NCI-H2107 (cell line): ENCODE measurements around the gene DLX2.
"Not testable (repeated sequence)": the region's sequence is repeated elsewhere in the genome, so short reads cannot be mapped to it uniquely, and the experiment has no call there.

Source experiments
- DNase-seq: peaks from one replicate; lab custom pipeline; 2025; lab: John Stamatoyannopoulos, UW

Gene DLX2

GRCh38 chr2:172083628-172084394 is 18.9 kb downstream of the DLX2 start:
- no peak for DNase-seq

DNA sequence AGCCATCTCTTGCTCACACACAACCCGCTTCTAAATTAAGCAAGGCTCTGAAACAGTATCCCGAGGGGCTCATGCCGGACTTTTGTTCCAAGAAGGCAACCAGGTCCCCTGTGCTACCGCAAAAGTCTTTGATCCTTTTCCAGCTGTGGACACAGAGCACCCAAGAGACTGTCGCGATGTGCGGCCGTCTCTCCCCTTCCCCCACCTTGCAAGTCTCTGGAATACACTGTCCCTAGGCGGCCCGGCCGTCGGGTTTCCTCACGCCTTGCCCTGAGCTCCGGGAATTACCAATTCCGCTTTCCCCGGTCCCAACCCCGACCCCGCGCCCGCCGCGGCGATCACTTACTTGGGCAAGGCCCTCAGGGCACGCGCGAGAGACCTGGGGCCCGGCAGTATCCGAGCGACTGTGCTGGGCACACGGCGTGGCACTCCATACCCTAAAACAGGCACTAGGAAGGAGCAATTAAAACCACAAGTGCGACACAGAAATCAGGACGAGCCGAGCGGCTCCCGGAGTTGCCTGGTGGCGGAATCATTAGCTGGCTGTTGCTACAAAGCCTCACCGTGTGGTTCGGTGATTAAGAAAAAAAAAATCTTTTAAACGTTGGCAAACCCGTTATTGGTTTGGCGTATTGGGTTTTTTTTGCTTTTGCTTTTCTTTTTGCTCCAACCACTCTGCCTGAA is 19.6 kb downstream of the DLX2 start:
- no peak for DNase-seq

DNA sequence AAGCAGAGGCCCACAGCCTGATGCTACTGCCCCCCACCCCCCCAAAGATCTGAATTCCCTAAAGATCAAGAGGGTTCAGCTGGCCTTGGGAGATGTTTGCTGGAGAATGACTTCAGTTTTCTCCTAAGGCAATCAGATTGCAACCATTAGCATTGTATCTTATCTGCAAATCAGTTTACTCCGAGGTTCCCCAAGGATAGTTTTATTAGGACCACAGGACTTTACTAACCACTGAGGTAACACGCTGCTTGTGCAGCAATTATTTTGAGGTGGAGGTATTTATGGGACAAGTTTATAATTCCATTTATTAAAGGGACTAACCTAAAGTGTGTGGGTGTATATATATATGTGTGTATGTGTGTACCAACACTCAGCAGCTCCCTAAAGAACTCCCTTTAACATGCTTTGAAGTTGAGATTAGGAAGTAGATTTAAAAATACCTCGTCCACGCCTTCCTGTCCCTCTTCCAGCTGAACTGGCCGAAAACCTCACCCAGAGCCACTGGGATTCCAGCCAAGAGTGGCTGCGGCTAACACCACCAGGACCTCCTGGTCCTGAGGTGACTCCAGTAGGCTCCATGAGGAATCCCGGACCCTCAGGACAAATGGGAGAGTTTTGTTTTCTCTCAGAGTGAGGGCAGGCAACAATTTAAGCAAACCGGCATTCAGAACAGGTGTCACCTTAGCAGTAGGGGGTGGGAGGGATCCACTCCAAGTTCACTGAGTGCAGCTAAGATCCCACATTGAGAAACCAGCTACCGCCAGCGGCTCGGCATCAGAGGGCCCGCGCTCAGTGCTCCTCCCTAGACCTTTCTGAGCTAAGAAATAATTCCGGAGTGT is 20.4 kb downstream of the DLX2 start:
- DNase-seq, result no peak

DNA sequence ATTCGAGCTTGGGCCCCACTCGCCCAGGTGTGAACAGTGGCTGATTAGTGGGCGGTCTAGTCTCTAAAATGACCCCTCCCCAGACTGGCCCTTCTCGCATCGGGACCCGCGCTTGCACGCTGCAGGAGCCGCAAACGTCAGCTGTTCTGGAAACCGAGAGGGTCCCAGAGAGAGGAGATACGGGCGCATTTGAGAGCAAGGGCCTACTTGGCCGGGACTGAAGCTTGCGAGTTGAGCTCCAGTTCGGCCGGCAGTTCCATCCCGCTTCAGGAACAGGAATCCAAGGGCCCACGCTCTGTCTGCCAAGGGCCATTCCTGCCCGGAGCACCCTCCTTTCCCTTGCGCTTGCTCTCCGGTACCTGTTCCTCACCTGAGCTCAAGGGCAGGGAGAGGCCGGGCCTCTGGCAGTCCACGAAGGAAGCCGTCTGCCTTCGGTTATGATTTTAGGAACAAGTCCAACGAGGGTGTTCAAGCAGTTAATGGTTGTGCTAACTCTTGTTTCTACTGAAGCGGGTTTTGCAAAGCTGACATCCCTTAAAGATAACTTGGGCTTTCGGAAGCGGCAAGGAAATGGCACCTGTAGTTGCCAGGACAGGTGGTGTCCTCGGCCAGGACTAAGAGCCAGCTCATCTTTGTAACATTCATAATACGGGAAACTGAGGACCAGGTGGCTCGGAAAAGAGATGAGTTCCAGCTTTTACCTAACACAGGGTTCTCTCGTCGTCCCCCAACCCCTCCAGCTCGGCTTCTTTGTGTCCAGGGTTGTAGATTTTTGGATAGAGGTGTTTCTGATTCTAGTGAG is 21.3 kb downstream of the DLX2 start:
- no peak for DNase-seq

GRCh38 chr2:172080641-172081220 is 22.0 kb downstream of the DLX2 start:
- no peak for DNase-seq

DNA sequence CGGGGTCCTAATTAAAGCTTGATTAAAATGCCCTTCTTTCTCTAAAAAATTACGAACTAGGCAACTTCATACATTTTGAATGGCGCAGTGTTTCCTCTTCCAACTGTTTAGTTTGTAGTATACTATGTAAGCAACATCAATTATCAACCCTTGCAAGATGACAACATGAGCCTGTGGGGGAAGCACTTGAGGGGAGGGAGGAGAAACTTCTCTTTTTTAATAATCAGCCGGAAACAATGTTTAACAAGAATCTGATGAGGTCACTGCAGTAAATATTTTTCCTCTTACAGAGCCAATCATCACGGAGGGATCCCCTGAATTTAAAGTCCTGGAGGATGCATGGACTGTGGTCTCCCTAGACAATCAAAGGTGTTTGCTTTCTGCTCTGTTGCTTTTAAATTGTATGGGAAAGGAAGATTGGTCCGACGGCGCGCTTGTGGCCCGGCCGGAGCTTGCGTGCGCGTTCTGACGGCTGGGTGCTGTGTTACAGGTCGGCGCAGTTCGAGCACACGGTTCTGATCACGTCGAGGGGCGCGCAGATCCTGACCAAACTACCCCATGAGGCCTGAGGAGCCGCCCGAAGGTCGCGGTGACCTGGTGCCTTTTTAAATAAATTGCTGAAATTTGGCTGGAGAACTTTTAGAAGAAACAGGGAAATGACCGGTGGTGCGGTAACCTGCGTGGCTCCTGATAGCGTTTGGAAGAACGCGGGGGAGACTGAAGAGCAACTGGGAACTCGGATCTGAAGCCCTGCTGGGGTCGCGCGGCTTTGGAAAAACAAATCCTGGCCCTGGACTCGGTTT is 22.7 kb downstream of the DLX2 start:
- no peak for DNase-seq

DNA sequence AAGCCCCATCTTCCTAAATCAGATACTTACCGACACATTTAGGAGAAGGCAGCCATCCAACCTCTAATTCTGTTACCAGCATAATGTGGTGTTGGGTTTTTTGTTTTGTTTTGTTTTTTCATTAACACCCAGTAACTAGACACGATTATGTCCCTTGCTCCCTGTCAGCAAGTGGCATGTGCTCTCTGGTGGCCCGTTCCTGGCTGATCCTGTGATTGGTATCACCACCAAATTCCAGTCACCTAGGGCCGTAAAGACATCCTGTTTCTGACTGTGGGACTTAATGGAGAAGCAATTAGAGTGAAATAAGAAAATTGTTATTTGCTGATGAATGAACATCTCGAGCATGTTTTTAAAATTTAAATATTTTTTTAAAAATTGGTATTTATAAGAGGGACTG is 23.3 kb downstream of the DLX2 start:
- no peak for DNase-seq

- DNase-seq, result no peak
These were observed 28.4 kb downstream of the DLX2 start for GRCh38 chr2:172074254-172074653.

GRCh38 chr2:172073518-172073917 is 29.2 kb downstream of the DLX2 start:
- DNase-seq, result no peak

- no peak for DNase-seq
These were observed 30.0 kb downstream of the DLX2 start for GRCh38 chr2:172072706-172073105.

DNA sequence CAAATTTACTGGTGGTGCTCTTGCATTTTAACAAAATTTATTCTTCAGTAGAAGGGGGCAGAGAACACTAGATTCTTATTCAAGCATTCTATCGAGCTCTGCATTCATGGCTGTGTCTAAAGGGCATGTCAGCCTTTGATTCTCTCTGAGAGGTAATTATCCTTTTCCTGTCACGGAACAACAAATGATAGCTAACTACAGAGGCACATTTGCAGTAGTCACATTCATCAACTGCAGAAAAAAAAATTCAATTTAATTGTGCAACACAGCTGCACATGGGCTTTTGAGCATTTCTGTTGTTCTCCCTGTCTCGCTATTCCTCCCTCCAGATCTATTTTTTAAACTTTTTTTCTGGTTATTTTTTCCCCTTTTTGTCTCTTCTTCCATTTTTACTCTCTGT is 30.4 kb downstream of the DLX2 start:
- no peak for DNase-seq

DNA sequence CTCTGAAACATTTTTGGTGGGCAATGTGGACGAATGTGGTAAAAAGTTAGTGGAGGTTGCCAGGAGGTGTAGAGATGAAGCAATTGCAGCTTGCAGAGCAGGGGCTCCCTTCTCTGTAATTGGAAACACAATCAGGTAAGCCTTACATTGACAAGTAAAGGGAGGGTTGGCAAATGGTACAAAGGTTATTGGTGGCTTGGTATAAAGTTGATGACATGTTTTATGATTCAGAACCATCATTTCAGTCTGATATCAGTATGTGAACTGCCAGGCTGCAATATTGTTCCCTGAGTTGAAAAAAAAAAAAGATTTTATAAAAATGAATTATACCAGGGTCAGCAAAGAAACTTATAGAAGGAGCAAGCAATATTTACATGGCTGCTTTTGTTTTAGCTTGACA is 31.8 kb downstream of the DLX2 start:
- no peak for DNase-seq

DNA sequence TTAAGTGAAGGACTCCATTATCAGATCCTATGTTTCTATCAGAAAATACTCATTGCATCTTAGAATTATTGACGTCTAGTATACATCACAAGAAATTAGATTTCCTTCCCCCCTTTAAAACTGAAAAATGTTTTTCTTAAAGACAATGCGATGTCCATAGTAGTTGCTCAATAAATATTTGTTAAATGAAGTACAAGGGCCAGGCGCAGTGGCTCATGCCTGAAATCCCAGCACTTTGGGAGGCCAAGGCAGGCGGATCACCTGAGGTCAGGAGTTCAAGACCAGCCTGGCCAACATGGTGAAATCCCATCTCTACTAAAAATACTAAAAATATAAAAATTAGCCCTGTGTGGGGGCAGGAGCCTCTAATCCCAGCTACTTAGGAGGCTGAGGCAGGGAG is 34.8 kb downstream of the DLX2 start:
- DNase-seq, result not testable (repeated sequence)

GRCh38 chr2:172066394-172066886 is 36.3 kb downstream of the DLX2 start:
- no peak for DNase-seq

- no peak for DNase-seq
These were observed 37.6 kb downstream of the DLX2 start for GRCh38 chr2:172065111-172065510.

- no peak for DNase-seq
These were observed 39.3 kb downstream of the DLX2 start for GRCh38 chr2:172063446-172063845.

- no peak for DNase-seq
These were observed 40.2 kb downstream of the DLX2 start for GRCh38 chr2:172062402-172063004.

DNA sequence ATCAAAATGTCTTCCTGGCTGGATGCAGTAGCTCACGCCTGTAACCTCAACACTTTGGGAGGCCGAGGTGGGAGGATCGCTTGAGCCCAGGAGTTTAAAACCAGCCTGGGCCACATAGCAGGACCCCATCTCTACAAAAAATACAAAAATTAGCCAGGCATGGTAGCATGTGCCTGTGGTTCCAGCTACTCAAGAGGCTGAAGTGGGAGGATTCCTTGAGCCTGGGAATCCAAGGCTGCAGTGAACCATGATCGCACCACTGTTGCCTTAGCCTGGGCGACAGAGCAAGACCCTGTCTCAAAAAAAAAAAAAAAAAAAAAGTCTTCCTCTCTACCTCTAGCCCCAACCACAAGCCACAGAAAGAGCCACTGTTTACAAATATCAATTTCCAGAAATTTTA is 42.6 kb downstream of the DLX2 start:
- not testable (repeated sequence) for DNase-seq

DNA sequence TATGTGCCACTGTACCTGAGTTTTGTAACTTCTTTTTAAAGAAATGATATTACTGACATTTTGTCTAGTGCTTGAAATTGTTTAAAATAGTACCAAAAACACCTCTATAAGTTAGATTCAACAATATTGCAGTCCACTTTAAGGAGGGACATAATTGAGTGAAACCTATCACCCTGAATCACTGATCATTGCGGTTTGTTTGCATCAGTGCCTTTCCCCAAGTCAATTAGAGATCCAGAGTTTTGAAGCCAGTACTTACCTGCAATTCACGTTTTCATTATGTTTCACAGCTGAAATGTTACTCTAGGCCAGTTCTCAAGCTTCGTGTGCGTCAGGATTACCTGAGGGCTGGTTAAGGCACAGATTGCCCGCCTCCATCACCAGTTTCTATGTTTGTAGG is 44.0 kb downstream of the DLX2 start:
- no peak for DNase-seq

DNA sequence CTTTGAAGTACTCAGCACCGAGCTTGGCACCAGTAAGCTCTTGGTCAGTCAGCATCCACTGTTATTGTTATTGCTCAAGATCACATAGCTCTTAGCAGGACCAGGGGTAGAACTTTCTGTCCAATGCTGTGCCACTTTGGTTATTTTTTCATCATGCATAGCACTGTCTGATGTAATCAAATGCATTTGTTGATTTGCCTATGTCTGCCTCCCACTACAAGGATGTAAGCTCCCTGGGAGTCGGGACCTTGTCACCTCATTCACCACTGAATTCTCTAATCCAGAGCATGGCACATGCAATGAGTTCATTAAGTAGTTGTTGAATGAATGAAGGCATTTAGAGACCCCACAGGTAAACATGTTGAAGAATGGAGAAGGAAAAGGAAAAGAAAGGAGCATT is 46.4 kb downstream of the DLX2 start:
- DNase-seq, result no peak
